GM12878 (cell line): ENCODE results near the gene RAPGEF3. TPM values are rescaled to one million over a fixed set of nuclear protein-coding genes. Genes with fewer than 3 reads are reported as not detected.

Experiments
- ATAC-seq: fragments of 200-7000 bp; cut with Tn5 transposase; 3 replicates; pipeline ENCODE4 v1.9.1; 2020; ENCODE audit warnings: mild to moderate bottlenecking, moderate library complexity
- BruUV-seq: library from RNA; stranded (reverse); fragments of 400-500 nt; replicated peaks from 2 replicates; lab custom pipeline; 2021; lab: Mats Ljungman, UMichigan
- CTCF ChIA-PET: fragments of 300-600 bp; sonication (Branson Sonifier 250); formaldehyde crosslinking; extraction: SDS; loops from one replicate; lab custom pipeline; 2021; ENCODE audit warnings: inconsistent platforms; lab: Yijun Ruan, JAX
- POLR2A ChIA-PET: fragments of 350-600 bp; formaldehyde crosslinking; extraction: SDS; loops from one replicate; lab custom pipeline; 2021; ENCODE audit warnings: inconsistent platforms; lab: Charles Lee
- RAD21 ChIA-PET: fragments of 300-600 bp; sonication (Branson Sonifier 250); formaldehyde crosslinking; loops from one replicate; lab custom pipeline; 2023; ENCODE audit warnings: antibody characterized with exemption; ENCODE audit not compliant: unreplicated experiment; lab: Charles Lee
- SMC1A ChIA-PET: fragments of 300-600 bp; sonication (Branson Sonifier 250); formaldehyde crosslinking; loops from one replicate; lab custom pipeline; 2023; ENCODE audit not compliant: unreplicated experiment, uncharacterized antibody; lab: Charles Lee
- DNase-seq: peaks from one replicate; pipeline ENCODE4 v3.0.0-alpha.2; 2011; ENCODE audit warnings: low read depth, low spot score
- FAIRE-seq: peaks from 3 replicates; lab custom pipeline; 2011; peaks lifted over from hg19 to GRCh38; lab: Jason Lieb, UNC
- H2AFZ ChIP-seq: 2 replicates; pipeline ENCODE4 v1.6.0; 2011; ENCODE audit warnings: low read depth, low read length, control low read depth; ENCODE audit not compliant: control insufficient read depth
- H3K27ac ChIP-seq: 2 replicates; pipeline ENCODE4 v1.5.1; 2011; ENCODE audit warnings: control low read depth; ENCODE audit not compliant: control insufficient read depth, insufficient read depth
- H3K27me3 ChIP-seq, 2 experiments: replicated peaks in 1 of 2; 2 replicates each; pipeline versions ENCODE4 v1.6.0 to v1.6.1; 2011; ENCODE audit warnings: low read length in 1 of 2; ENCODE audit not compliant: control insufficient read depth in 2 of 2, insufficient read depth in 2 of 2
- H3K36me3 ChIP-seq, 2 experiments: 2 replicates each; pipeline ENCODE4 v1.5.1; 2011; ENCODE audit warnings: low read length in 1 of 2; ENCODE audit not compliant: control insufficient read depth in 2 of 2, insufficient read depth in 2 of 2
- H3K4me1 ChIP-seq: 2 replicates; pipeline ENCODE4 v1.6.1; 2011; ENCODE audit warnings: mild to moderate bottlenecking, low read length, moderate library complexity, mixed read lengths; ENCODE audit not compliant: control insufficient read depth, insufficient read depth
- H3K4me2 ChIP-seq: 2 replicates; pipeline ENCODE4 v1.6.0; 2011; ENCODE audit warnings: control low read depth; ENCODE audit not compliant: control insufficient read depth, insufficient read depth
- H3K4me3 ChIP-seq: fragments of 200-600 bp; sonication (generic); 2 replicates; pipeline ENCODE4 v1.5.1; 2016
- H3K79me2 ChIP-seq: 2 replicates; pipeline ENCODE4 v1.6.0; 2011; ENCODE audit warnings: low read length; ENCODE audit not compliant: control insufficient read depth, insufficient read depth
- H3K9ac ChIP-seq: 2 replicates; pipeline ENCODE4 v1.8.0; 2011; ENCODE audit warnings: low read length, control low read depth, mixed read lengths; ENCODE audit not compliant: control insufficient read depth, insufficient read depth
- H3K9me3 ChIP-seq: replicated peaks from 3 replicates; pipeline ENCODE4 v1.5.1; 2011; ENCODE audit warnings: mild to moderate bottlenecking, low read length; ENCODE audit not compliant: control insufficient read depth, insufficient read depth
- H4K20me1 ChIP-seq: 2 replicates; pipeline ENCODE4 v1.6.0; 2011; ENCODE audit not compliant: control insufficient read depth, insufficient read depth
- BMI1 ChIP-seq: fragments of 450-650 bp; IDR thresholded peaks from 2 replicates; pipeline ENCODE4 v1.6.1; 2016; ENCODE audit warnings: mild to moderate bottlenecking, moderate library complexity, borderline replicate concordance
- CHD1 ChIP-seq: IDR thresholded peaks from 2 replicates; pipeline ENCODE4 v1.6.1; 2012; ENCODE audit warnings: low read depth, low read length, improper control_type of control experiment
- CHD4 ChIP-seq: fragments of 200-600 bp; sonication (generic); IDR thresholded peaks from 2 replicates; pipeline ENCODE4 v1.6.1; 2016; ENCODE audit warnings: mild to moderate bottlenecking
- HDAC2 ChIP-seq: fragments of 200-600 bp; sonication (generic); IDR thresholded peaks from 2 replicates; pipeline ENCODE4 v1.6.1; 2017
- KAT2A ChIP-seq: conservative IDR thresholded peaks from 2 replicates; pipeline ENCODE4 v1.6.1; 2011; ENCODE audit warnings: low read depth, low read length; ENCODE audit not compliant: control insufficient read depth
- NFIC ChIP-seq: IDR thresholded peaks from 2 replicates; pipeline ENCODE4 v1.6.1; 2012; ENCODE audit warnings: low read depth, mild to moderate bottlenecking, inconsistent platforms, low read length, moderate library complexity
- NFXL1 ChIP-seq: fragments of 450-650 bp; IDR thresholded peaks from 2 replicates; pipeline ENCODE4 v1.6.1; 2017; ENCODE audit warnings: antibody characterized with exemption, mild to moderate bottlenecking, borderline replicate concordance
- PAX8 ChIP-seq: fragments of 450-650 bp; IDR thresholded peaks from 2 replicates; pipeline ENCODE4 v1.6.1; 2017; ENCODE audit warnings: mild to moderate bottlenecking, moderate library complexity
- RFX5 ChIP-seq: IDR thresholded peaks from 2 replicates; pipeline ENCODE4 v1.6.1; 2011; ENCODE audit warnings: low read depth, low read length, improper control_type of control experiment
- SIN3A ChIP-seq: IDR thresholded peaks from 2 replicates; pipeline ENCODE4 v1.6.1; 2012; ENCODE audit warnings: low read depth, low read length, improper control_type of control experiment
- SMAD5 ChIP-seq: IDR thresholded peaks from 2 replicates; pipeline ENCODE4 v1.6.1; 2016; ENCODE audit warnings: antibody characterized with exemption, low read depth
- SUZ12 ChIP-seq: fragments of 200-600 bp; sonication (generic); IDR thresholded peaks from one replicate; pipeline ENCODE4 v1.6.1; 2018; ENCODE audit warnings: antibody characterized with exemption, mild to moderate bottlenecking; ENCODE audit not compliant: unreplicated experiment
- TARDBP ChIP-seq: IDR thresholded peaks from 2 replicates; pipeline ENCODE4 v1.6.1; 2016; ENCODE audit warnings: borderline replicate concordance
- TBL1XR1 ChIP-seq: IDR thresholded peaks from 2 replicates; pipeline ENCODE4 v1.6.1; 2012; ENCODE audit warnings: low read depth, low read length, improper control_type of control experiment
- TCF12 ChIP-seq: IDR thresholded peaks from 2 replicates; pipeline ENCODE4 v1.6.1; 2011; ENCODE audit warnings: low read depth, mild to moderate bottlenecking, low read length
- TCF7 ChIP-seq: IDR thresholded peaks from 2 replicates; pipeline ENCODE4 v1.6.1; 2014; ENCODE audit warnings: antibody characterized with exemption, borderline replicate concordance
- ZNF24 ChIP-seq: fragments of 450-650 bp; IDR thresholded peaks from 2 replicates; pipeline ENCODE4 v1.6.1; 2017; ENCODE audit warnings: antibody characterized with exemption, mild to moderate bottlenecking
- ZNF622 ChIP-seq: fragments of 450-650 bp; IDR thresholded peaks from 2 replicates; pipeline ENCODE4 v1.6.1; 2017; ENCODE audit warnings: mild to moderate bottlenecking, inconsistent platforms
- WGBS: methylation state at CpG from one replicate; pipeline ENCODE4 v1.1.6; 2016; ENCODE audit warnings: low lambda C conversion rate; ENCODE audit not compliant: insufficient replicate concordance, insufficient coverage; ENCODE audit errors: missing lambda C conversion rate; 5-methylcytosine and 5-hydroxymethylcytosine counted together
- in situ Hi-C: fragments of 300-500 bp; cut with MboI; formaldehyde crosslinking; loops from 9 replicates; pipeline ENCODE4 v1.14.3; 2018; ENCODE audit warnings: mixed read lengths
- intact Hi-C: fragments of 100-400 bp; cut with micrococcal nuclease; formaldehyde crosslinking; loops from one replicate; pipeline ENCODE4 v1.14.2; 2022; ENCODE audit not compliant: unreplicated experiment
- polyA plus RNA-seq, 11 experiments: library from polyadenylated mRNA; depleted of rRNA in 4 of 11; unstranded in 6 of 11; stranded (reverse) in 5 of 11; fragments of >200 nt; fragmentation: Nextera tagmentation in 4 of 11; fragmentation: Illumina TruSeq in 1 of 11; extraction: Ambion mirVana in 4 of 11; extraction: Trizol in 1 of 11; gene quantifications; 1 replicate in 1 of 11; 2 replicates in 10 of 11; pipeline versions ENCODE4 v1.2.1 to v1.2.3, GENCODE V29; 2011 to 2016; ENCODE audit warnings: inconsistent platforms in 2 of 11, missing spikeins in 2 of 11, low read depth in 1 of 11
- total RNA-seq, 4 experiments: library from RNA; depleted of rRNA in 3 of 4; stranded (reverse); fragments of >200 nt in 3 of 4; fragmentation: Illumina TruSeq in 1 of 4; extraction: Trizol in 1 of 4; gene quantifications; 2 replicates each; pipeline versions ENCODE4 v1.2.1 to v1.2.3, GENCODE V29; 2013 to 2021
- TF ChIP-seq, protein P1 (sequence below): fragments of 150-350 bp; IDR thresholded peaks from 2 replicates; pipeline ENCODE4 v1.6.1; 2016; ENCODE audit warnings: low read depth, low read length
- TF ChIP-seq, protein P2 (sequence below), 3 experiments: IDR thresholded peaks in 2 of 3; conservative IDR thresholded peaks in 1 of 3; 2 replicates each; pipeline ENCODE4 v1.5.1; 2011; ENCODE audit warnings: low read depth in 3 of 3, low read length in 3 of 3, mild to moderate bottlenecking in 3 of 3, control low read depth in 2 of 3, moderate library complexity in 2 of 3, inconsistent platforms in 1 of 3, mixed read lengths in 1 of 3; ENCODE audit not compliant: control insufficient read depth in 2 of 3, insufficient read depth in 1 of 3; ENCODE audit errors: extremely low read depth in 1 of 3

RAPGEF3 gene
- total and polyA plus RNA-seq, 10 of the 15 experiments (the other 5 are each of a cell fraction or from before 2014, with no cell fraction given): 0.02 to 0.92 (median 0.31) TPM; not detected in 2

DNA sequence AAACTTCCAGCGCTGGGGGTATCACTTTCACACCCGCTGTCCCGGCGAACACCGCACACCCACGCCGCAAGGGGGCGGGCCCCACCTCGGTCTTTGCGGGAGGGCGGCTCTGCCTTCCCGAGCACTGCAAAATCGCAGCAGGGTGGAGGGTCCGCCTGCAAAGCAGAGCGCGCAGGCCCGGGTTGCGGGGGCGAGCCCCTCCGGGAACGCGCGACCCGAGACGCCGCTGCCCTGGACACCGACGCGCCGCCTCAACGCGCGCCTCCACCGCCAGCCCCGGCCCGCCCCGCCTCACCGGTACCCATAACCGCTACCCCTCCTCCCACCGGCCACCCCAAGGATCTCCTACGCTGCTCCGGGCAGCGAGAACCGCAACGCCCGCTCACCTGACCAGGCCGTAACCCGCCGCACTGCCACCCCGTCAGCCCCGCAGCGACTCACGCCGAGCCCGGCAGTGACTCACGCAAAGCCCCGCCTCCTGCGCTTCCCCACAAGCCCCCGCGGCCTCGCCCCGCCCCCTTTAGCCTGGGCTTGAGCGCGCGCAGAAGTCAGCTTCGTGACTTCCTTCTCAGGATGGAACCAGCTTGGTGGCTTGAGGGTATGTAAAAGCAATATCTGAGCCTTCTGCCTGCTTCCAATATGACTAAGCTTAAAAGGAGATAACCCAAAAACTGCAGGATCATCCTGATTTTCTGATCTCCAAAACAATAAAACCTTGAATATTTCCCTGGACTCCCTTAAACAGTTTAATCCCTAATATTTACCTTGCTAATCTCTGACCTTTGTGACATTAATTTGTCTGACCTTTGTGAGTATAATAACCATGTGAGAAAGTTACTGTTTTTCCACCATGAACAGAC is 52.9 kb downstream of the RAPGEF3 start, which contains the start of gene RPAP3:
RPAP3 (minus strand) TSS at position 465 of the 860 bp plus-strand sequence. CDS start 3,190 bp downstream, outside the sequence.
- Histone ChIP-seq H3K4me1 (peaks cover 32% of the 10 kb centered on the region), H4K20me1 (no peaks in the 10 kb centered on the region), H3K79me2 (peaks cover 38% of the 10 kb centered on the region), H3K4me2 (peak within 1 kb of the TSS; percentile 91), H3K9me3 (no peaks in the 10 kb centered on the region), H3K27ac (peak within 1 kb of the TSS; percentile 85), H3K36me3 (no peaks in the 10 kb centered on the region), H3K9ac (peak within 1 kb of the TSS; percentile 82), H2AFZ (peak within 1 kb of the TSS; percentile 85), H3K27me3 (no peaks in the 10 kb centered on the region), H3K4me3 (peak within 1 kb of the TSS; percentile 84)
- intact Hi-C loops (loop anchor here (10.0 kb wide), 1 partner anchor 1441 kb away; the partner anchor contains the start of gene SLC38A1), in situ Hi-C loops (no loop called here)
- SMC1A ChIA-PET: interaction anchor here (0.5 to 3.5 kb wide), 13 partner anchors 9 to 492 kb away, joined by 3 to 16 read pairs (median 4); partner anchors contain the start of gene ENDOU
- WGBS: under 1% methylated on average over 24 of the region's 66 CpGs
- POLR2A ChIA-PET: interaction anchor here (0.7 to 0.9 kb wide), 2 partner anchors 50 to 141 kb away, joined by 3 read pairs; no protein-coding TSS in a partner anchor
- CTCF ChIA-PET: interaction anchor here (0.6 to 9.7 kb wide), 15 partner anchors 8 to 61 kb away, joined by 3 to 102 read pairs (median 7); partner anchors contain the start of gene RAPGEF3
- FAIRE-seq (peak; percentile 91), ATAC-seq (peak; percentile 94), DNase-seq (peak; percentile 65)
- no TSS peak for BruUV-seq
- RAD21 ChIA-PET: interaction anchor here (0.6 to 9.0 kb wide), 8 partner anchors 9 to 498 kb away, joined by 3 to 61 read pairs (median 3); partner anchors contain the start of gene RAPGEF3
- TF ChIP-seq TCF7: no peak
- no peak for TF ChIP-seq PAX8
- TF ChIP-seq, protein P1, sequence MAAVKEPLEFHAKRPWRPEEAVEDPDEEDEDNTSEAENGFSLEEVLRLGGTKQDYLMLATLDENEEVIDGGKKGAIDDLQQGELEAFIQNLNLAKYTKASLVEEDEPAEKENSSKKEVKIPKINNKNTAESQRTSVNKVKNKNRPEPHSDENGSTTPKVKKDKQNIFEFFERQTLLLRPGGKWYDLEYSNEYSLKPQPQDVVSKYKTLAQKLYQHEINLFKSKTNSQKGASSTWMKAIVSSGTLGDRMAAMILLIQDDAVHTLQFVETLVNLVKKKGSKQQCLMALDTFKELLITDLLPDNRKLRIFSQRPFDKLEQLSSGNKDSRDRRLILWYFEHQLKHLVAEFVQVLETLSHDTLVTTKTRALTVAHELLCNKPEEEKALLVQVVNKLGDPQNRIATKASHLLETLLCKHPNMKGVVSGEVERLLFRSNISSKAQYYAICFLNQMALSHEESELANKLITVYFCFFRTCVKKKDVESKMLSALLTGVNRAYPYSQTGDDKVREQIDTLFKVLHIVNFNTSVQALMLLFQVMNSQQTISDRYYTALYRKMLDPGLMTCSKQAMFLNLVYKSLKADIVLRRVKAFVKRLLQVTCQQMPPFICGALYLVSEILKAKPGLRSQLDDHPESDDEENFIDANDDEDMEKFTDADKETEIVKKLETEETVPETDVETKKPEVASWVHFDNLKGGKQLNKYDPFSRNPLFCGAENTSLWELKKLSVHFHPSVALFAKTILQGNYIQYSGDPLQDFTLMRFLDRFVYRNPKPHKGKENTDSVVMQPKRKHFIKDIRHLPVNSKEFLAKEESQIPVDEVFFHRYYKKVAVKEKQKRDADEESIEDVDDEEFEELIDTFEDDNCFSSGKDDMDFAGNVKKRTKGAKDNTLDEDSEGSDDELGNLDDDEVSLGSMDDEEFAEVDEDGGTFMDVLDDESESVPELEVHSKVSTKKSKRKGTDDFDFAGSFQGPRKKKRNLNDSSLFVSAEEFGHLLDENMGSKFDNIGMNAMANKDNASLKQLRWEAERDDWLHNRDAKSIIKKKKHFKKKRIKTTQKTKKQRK: no peak
- TF ChIP-seq KAT2A: no peak
- TF ChIP-seq SMAD5: no peak; the same call in 1 of the 2 replicates
- no peak for TF ChIP-seq NFIC
- no peak for TF ChIP-seq NFXL1
- TF ChIP-seq HDAC2: no peak
- TF ChIP-seq, protein P2, sequence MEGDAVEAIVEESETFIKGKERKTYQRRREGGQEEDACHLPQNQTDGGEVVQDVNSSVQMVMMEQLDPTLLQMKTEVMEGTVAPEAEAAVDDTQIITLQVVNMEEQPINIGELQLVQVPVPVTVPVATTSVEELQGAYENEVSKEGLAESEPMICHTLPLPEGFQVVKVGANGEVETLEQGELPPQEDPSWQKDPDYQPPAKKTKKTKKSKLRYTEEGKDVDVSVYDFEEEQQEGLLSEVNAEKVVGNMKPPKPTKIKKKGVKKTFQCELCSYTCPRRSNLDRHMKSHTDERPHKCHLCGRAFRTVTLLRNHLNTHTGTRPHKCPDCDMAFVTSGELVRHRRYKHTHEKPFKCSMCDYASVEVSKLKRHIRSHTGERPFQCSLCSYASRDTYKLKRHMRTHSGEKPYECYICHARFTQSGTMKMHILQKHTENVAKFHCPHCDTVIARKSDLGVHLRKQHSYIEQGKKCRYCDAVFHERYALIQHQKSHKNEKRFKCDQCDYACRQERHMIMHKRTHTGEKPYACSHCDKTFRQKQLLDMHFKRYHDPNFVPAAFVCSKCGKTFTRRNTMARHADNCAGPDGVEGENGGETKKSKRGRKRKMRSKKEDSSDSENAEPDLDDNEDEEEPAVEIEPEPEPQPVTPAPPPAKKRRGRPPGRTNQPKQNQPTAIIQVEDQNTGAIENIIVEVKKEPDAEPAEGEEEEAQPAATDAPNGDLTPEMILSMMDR (IDR thresholded peaks at IDR 0.05 in 2 of 3, conservative IDR thresholded peaks at IDR 0.05 in 1 of 3; ENCODE audit: control insufficient read depth in 2 of 3, extremely low read depth in 1 of 3, insufficient read depth in 1 of 3, low read depth in 3 of 3, low read length in 3 of 3): peak; percentile 38 to 60 (median 48); a peak in 4 of 6 replicates
- no peak for TF ChIP-seq CHD1
- no peak for TF ChIP-seq BMI1
- TF ChIP-seq RFX5: no peak
- TF ChIP-seq TBL1XR1: 0 out of 2 replicates have a peak, but pooled peaks have one; percentile 23
- TF ChIP-seq CHD4: no peak
- TF ChIP-seq ZNF622: no peak
- TF ChIP-seq ZNF24: no peak
- no peak; the same call in 1 of the 2 replicates for TF ChIP-seq SIN3A
- TF ChIP-seq SUZ12: no peak
- 0 out of 2 replicates have a peak, but pooled peaks have one; percentile 10 for TF ChIP-seq TCF12
- TF ChIP-seq TARDBP: no peak
